GM23338 (cell line): ENCODE measurements around the gene MTIF3.

Experiments used
- CREB1 ChIP-seq: fragments of 250-450 bp; sonication (Bioruptor Pico); IDR thresholded peaks from 2 replicates; pipeline ENCODE4 v1.5.0; 2020; ENCODE audit warnings: low read depth, mild to moderate bottlenecking, moderate library complexity
- CTCF ChIP-seq, 2 experiments: fragments of 200-600 bp in 1 of 2; sonication (generic) in 1 of 2; conservative IDR thresholded peaks; 2 replicates each; pipeline versions ENCODE4 v1.5.1 to v1.6.1; 2016 to 2017; ENCODE audit warnings: antibody characterized with exemption in 2 of 2, low read depth in 2 of 2, mild to moderate bottlenecking in 2 of 2, moderate library complexity in 1 of 2
- EZH2 ChIP-seq: fragments of 200-600 bp; sonication (generic); IDR thresholded peaks from one replicate; pipeline ENCODE4 v1.8.0; 2017; ENCODE audit warnings: antibody characterized with exemption, mild to moderate bottlenecking, low read depth; ENCODE audit not compliant: unreplicated experiment
- POLR2AphosphoS5 ChIP-seq: IDR thresholded peaks from 2 replicates; pipeline ENCODE4 v1.6.1; 2016; ENCODE audit warnings: antibody characterized with exemption, low read depth
- TF ChIP-seq, protein P1 (sequence below): IDR thresholded peaks from one replicate; pipeline ENCODE4 v1.6.1; 2018; ENCODE audit warnings: antibody characterized with exemption; ENCODE audit not compliant: unreplicated experiment
- TF ChIP-seq, protein P2 (sequence below): IDR thresholded peaks from 2 replicates; pipeline ENCODE4 v1.6.1; 2016; ENCODE audit warnings: antibody characterized with exemption

- TF ChIP-seq CTCF (conservative IDR thresholded peaks at IDR 0.05; ENCODE audit: low read depth in 2 of 2): no peak
- no peak for TF ChIP-seq EZH2
- TF ChIP-seq CREB1 (CRISPR knock-in tag): no peak
- no peak for TF ChIP-seq POLR2AphosphoS5
- TF ChIP-seq, protein P1, sequence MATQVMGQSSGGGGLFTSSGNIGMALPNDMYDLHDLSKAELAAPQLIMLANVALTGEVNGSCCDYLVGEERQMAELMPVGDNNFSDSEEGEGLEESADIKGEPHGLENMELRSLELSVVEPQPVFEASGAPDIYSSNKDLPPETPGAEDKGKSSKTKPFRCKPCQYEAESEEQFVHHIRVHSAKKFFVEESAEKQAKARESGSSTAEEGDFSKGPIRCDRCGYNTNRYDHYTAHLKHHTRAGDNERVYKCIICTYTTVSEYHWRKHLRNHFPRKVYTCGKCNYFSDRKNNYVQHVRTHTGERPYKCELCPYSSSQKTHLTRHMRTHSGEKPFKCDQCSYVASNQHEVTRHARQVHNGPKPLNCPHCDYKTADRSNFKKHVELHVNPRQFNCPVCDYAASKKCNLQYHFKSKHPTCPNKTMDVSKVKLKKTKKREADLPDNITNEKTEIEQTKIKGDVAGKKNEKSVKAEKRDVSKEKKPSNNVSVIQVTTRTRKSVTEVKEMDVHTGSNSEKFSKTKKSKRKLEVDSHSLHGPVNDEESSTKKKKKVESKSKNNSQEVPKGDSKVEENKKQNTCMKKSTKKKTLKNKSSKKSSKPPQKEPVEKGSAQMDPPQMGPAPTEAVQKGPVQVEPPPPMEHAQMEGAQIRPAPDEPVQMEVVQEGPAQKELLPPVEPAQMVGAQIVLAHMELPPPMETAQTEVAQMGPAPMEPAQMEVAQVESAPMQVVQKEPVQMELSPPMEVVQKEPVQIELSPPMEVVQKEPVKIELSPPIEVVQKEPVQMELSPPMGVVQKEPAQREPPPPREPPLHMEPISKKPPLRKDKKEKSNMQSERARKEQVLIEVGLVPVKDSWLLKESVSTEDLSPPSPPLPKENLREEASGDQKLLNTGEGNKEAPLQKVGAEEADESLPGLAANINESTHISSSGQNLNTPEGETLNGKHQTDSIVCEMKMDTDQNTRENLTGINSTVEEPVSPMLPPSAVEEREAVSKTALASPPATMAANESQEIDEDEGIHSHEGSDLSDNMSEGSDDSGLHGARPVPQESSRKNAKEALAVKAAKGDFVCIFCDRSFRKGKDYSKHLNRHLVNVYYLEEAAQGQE: no peak
- TF ChIP-seq, protein P2, sequence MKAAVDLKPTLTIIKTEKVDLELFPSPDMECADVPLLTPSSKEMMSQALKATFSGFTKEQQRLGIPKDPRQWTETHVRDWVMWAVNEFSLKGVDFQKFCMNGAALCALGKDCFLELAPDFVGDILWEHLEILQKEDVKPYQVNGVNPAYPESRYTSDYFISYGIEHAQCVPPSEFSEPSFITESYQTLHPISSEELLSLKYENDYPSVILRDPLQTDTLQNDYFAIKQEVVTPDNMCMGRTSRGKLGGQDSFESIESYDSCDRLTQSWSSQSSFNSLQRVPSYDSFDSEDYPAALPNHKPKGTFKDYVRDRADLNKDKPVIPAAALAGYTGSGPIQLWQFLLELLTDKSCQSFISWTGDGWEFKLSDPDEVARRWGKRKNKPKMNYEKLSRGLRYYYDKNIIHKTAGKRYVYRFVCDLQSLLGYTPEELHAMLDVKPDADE: no peak
Measured at GRCh38 chr13:27455331-27455855, 5.0 kb upstream of the MTIF3 start.
